K562 (cell line): ENCODE results near the gene TOR3A. TPM values are rescaled to one million over a fixed set of nuclear protein-coding genes. Genes with fewer than 3 reads are reported as not detected.

Experiments used
- CCAR2 ChIP-seq: fragments of 200-400 bp; formaldehyde crosslinking; IDR thresholded peaks from 2 replicates; pipeline ENCODE4 v1.6.1; 2017; ENCODE audit warnings: mild to moderate bottlenecking, low read depth, low read length
- EP300 ChIP-seq: IDR thresholded peaks from 2 replicates; pipeline ENCODE4 v1.6.1; 2012; ENCODE audit warnings: low read length, improper control_type of control experiment
- MCM7 ChIP-seq, 2 experiments: fragments of 450-650 bp; IDR thresholded peaks; 2 replicates each; pipeline ENCODE4 v1.6.1; 2016 to 2018
- NBN ChIP-seq: fragments of 450-650 bp; IDR thresholded peaks from 2 replicates; pipeline ENCODE4 v1.6.1; 2016; ENCODE audit warnings: low read depth, mild to moderate bottlenecking
- NCOA1 ChIP-seq: fragments of 450-650 bp; IDR thresholded peaks from 2 replicates; pipeline ENCODE4 v1.6.1; 2016; ENCODE audit warnings: low read depth
- RBBP5 ChIP-seq: fragments of 200-600 bp; sonication (generic); IDR thresholded peaks from 2 replicates; pipeline ENCODE4 v1.6.1; 2012; ENCODE audit warnings: borderline replicate concordance, mild to moderate bottlenecking, low read length, control low read depth, inconsistent platforms; ENCODE audit not compliant: insufficient read depth, poor library complexity, severe bottlenecking
- RBM22 ChIP-seq: fragments of 200-400 bp; formaldehyde crosslinking; IDR thresholded peaks from 2 replicates; pipeline ENCODE4 v1.6.1; 2018; ENCODE audit warnings: low read length, low read depth; ENCODE audit not compliant: poor library complexity, severe bottlenecking
- SRSF1 ChIP-seq: fragments of 200-400 bp; formaldehyde crosslinking; IDR thresholded peaks from 2 replicates; pipeline ENCODE4 v1.6.1; 2017; ENCODE audit warnings: mild to moderate bottlenecking, low read depth, low read length, moderate library complexity
- TAF9B ChIP-seq: fragments of 450-650 bp; IDR thresholded peaks from 2 replicates; pipeline ENCODE4 v1.6.1; 2018; ENCODE audit warnings: mild to moderate bottlenecking; ENCODE audit not compliant: partially characterized antibody
- TCF7L2 ChIP-seq: fragments of 150-350 bp; IDR thresholded peaks from 2 replicates; pipeline ENCODE4 v1.6.1; 2016; ENCODE audit warnings: low read depth, mild to moderate bottlenecking, low read length, moderate library complexity
- ZBED1 ChIP-seq: IDR thresholded peaks from 2 replicates; pipeline ENCODE4 v1.6.1; 2014
- ZNF121 ChIP-seq: sonication (generic); formaldehyde crosslinking; conservative IDR thresholded peaks from 2 replicates; pipeline ENCODE4 v1.8.0; 2022; ENCODE audit warnings: missing genetic modification reagents
- ZNF124 ChIP-seq: sonication (generic); formaldehyde crosslinking; IDR thresholded peaks from 2 replicates; pipeline ENCODE4 v1.8.1; 2022; ENCODE audit warnings: missing genetic modification reagents
- ZNF140 ChIP-seq: fragments of 250-450 bp; sonication (Bioruptor Pico); IDR thresholded peaks from 2 replicates; pipeline ENCODE4 v1.8.0; 2021; ENCODE audit warnings: moderate library complexity, mild to moderate bottlenecking, inconsistent platforms
- polyA plus RNA-seq, 8 experiments: library from polyadenylated mRNA; depleted of rRNA in 4 of 8; stranded (reverse) in 5 of 8; unstranded in 3 of 8; fragments of >200 nt; fragmentation: Nextera tagmentation in 2 of 8; fragmentation: Illumina TruSeq in 1 of 8; extraction: Ambion mirVana in 2 of 8; extraction: Trizol in 1 of 8; gene quantifications; 2 replicates each; pipeline versions ENCODE4 v1.2.1 to v1.2.3, GENCODE V29; 2011 to 2014; ENCODE audit warnings: inconsistent platforms in 1 of 8, missing spikeins in 1 of 8
- total RNA-seq, 7 experiments: library from RNA; depleted of rRNA in 6 of 7; stranded (reverse); fragments of >200 nt in 6 of 7; fragmentation: Illumina TruSeq in 2 of 7; extraction: Trizol in 2 of 7; gene quantifications; 2 replicates each; pipeline versions ENCODE4 v1.2.1 to v1.2.3, GENCODE V29; 2011 to 2021; ENCODE audit warnings: low replicate concordance in 1 of 7
- TF ChIP-seq, protein P1 (sequence below): fragments of 450-650 bp; formaldehyde crosslinking; IDR thresholded peaks from 2 replicates; pipeline ENCODE4 v1.4.0; 2020; ENCODE audit warnings: mild to moderate bottlenecking, mixed read lengths
- TF ChIP-seq, protein P2 (sequence below): fragments of 250-450 bp; sonication (Bioruptor Pico); IDR thresholded peaks from 2 replicates; pipeline ENCODE4 v1.8.0; 2021; ENCODE audit warnings: borderline replicate concordance, mild to moderate bottlenecking, moderate library complexity; ENCODE audit not compliant: poor library complexity, severe bottlenecking
- TF ChIP-seq, protein P3 (sequence below): fragments of 150-350 bp; conservative IDR thresholded peaks from 2 replicates; pipeline ENCODE4 v1.6.1; 2014; ENCODE audit warnings: low read length
- TF ChIP-seq, protein P4 (sequence below): fragments of 250-450 bp; sonication (Bioruptor Pico); IDR thresholded peaks from 2 replicates; pipeline ENCODE4 v1.4.0; 2020

Gene TOR3A
- total and polyA plus RNA-seq, 9 of the 15 experiments (the other 6 are each of a cell fraction or from before 2014, with no cell fraction given): 7.9 to 94.5 (median 39.7) TPM

DNA sequence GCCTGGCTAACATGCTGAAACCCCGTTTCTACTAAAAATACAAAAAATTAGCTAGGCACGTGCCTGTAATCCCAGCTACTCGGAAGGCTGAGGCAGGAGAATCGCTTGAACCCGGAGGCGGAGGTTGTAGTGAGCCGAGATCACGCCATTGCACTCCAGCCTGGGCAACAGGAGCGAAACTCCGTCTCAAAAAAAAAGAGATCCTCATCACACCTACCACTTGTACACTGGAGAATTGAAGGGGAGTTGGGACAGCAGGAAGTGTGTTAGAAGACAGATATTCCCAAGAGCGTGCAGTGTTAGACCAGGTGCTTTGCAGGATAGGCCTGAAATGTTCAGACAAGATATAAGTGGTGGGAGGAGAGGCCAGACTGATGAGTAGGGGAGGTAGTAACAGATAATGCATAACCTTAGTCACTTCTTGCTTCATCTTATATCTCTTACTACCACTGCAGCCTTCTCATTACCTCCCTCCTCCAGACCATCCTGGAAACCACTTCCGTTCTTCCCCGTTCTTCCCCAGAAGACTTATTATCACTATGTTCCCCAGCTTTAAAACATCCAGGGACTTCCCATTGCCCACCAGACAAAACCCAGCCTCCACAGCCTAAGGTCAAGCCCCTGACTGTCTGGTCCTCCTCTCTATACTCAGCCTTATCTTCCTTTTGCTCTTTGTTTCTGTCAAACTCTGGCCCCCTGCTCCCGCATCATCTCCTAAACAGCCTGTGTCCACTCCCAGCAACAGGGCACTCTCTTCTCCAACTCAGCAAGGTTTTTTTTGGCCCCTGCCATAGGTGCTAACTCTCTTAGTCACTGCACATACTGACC, 34.8 kb upstream of the TOR3A start (continued):
- TF ChIP-seq, protein P1, sequence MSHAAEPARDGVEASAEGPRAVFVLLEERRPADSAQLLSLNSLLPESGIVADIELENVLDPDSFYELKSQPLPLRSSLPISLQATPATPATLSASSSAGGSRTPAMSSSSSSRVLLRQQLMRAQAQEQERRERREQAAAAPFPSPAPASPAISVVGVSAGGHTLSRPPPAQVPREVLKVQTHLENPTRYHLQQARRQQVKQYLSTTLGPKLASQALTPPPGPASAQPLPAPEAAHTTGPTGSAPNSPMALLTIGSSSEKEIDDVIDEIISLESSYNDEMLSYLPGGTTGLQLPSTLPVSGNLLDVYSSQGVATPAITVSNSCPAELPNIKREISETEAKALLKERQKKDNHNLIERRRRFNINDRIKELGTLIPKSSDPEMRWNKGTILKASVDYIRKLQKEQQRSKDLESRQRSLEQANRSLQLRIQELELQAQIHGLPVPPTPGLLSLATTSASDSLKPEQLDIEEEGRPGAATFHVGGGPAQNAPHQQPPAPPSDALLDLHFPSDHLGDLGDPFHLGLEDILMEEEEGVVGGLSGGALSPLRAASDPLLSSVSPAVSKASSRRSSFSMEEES (CRISPR knock-in tag): no peak
- TF ChIP-seq NCOA1: peak; percentile 98
- no peak for TF ChIP-seq RBM22
- no peak for TF ChIP-seq ZNF121 (CRISPR knock-in tag)
- TF ChIP-seq CCAR2: no peak
- TF ChIP-seq SRSF1: no peak
- TF ChIP-seq EP300: peak; percentile 100
- no peak for TF ChIP-seq TCF7L2
- TF ChIP-seq, protein P2, sequence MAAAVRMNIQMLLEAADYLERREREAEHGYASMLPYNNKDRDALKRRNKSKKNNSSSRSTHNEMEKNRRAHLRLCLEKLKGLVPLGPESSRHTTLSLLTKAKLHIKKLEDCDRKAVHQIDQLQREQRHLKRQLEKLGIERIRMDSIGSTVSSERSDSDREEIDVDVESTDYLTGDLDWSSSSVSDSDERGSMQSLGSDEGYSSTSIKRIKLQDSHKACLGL: no peak
- TF ChIP-seq, protein P3, sequence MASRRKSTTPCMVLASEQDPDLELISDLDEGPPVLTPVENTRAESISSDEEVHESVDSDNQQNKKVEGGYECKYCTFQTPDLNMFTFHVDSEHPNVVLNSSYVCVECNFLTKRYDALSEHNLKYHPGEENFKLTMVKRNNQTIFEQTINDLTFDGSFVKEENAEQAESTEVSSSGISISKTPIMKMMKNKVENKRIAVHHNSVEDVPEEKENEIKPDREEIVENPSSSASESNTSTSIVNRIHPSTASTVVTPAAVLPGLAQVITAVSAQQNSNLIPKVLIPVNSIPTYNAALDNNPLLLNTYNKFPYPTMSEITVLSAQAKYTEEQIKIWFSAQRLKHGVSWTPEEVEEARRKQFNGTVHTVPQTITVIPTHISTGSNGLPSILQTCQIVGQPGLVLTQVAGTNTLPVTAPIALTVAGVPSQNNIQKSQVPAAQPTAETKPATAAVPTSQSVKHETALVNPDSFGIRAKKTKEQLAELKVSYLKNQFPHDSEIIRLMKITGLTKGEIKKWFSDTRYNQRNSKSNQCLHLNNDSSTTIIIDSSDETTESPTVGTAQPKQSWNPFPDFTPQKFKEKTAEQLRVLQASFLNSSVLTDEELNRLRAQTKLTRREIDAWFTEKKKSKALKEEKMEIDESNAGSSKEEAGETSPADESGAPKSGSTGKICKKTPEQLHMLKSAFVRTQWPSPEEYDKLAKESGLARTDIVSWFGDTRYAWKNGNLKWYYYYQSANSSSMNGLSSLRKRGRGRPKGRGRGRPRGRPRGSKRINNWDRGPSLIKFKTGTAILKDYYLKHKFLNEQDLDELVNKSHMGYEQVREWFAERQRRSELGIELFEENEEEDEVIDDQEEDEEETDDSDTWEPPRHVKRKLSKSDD: no peak
- no peak for TF ChIP-seq ZNF140 (CRISPR knock-in tag)
- TF ChIP-seq MCM7 (IDR thresholded peaks at IDR 0.05): no peak
- peak; percentile 98 for TF ChIP-seq ZBED1
- TF ChIP-seq, protein P4, sequence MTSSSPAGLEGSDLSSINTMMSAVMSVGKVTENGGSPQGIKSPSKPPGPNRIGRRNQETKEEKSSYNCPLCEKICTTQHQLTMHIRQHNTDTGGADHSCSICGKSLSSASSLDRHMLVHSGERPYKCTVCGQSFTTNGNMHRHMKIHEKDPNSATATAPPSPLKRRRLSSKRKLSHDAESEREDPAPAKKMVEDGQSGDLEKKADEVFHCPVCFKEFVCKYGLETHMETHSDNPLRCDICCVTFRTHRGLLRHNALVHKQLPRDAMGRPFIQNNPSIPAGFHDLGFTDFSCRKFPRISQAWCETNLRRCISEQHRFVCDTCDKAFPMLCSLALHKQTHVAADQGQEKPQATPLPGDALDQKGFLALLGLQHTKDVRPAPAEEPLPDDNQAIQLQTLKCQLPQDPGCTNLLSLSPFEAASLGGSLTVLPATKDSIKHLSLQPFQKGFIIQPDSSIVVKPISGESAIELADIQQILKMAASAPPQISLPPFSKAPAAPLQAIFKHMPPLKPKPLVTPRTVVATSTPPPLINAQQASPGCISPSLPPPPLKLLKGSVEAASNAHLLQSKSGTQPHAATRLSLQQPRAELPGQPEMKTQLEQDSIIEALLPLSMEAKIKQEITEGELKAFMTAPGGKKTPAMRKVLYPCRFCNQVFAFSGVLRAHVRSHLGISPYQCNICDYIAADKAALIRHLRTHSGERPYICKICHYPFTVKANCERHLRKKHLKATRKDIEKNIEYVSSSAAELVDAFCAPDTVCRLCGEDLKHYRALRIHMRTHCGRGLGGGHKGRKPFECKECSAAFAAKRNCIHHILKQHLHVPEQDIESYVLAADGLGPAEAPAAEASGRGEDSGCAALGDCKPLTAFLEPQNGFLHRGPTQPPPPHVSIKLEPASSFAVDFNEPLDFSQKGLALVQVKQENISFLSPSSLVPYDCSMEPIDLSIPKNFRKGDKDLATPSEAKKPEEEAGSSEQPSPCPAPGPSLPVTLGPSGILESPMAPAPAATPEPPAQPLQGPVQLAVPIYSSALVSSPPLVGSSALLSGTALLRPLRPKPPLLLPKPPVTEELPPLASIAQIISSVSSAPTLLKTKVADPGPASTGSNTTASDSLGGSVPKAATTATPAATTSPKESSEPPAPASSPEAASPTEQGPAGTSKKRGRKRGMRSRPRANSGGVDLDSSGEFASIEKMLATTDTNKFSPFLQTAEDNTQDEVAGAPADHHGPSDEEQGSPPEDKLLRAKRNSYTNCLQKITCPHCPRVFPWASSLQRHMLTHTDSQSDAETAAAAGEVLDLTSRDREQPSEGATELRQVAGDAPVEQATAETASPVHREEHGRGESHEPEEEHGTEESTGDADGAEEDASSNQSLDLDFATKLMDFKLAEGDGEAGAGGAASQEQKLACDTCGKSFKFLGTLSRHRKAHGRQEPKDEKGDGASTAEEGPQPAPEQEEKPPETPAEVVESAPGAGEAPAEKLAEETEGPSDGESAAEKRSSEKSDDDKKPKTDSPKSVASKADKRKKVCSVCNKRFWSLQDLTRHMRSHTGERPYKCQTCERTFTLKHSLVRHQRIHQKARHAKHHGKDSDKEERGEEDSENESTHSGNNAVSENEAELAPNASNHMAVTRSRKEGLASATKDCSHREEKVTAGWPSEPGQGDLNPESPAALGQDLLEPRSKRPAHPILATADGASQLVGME (CRISPR knock-in tag): peak; percentile 57; the same call in 1 of the 2 replicates
- no peak for TF ChIP-seq ZNF124 (CRISPR knock-in tag)
- TF ChIP-seq RBBP5: peak; percentile 79
- TF ChIP-seq NBN: peak; percentile 100
- TF ChIP-seq TAF9B: peak; percentile 85
